Ecto neural progenitor cell (in vitro differentiated cells): Measurements from ENCODE around the gene RARB.

Experiments used
- DNase-seq: peaks from one replicate; pipeline ENCODE4 v3.0.0-alpha.2; 2018; ENCODE audit warnings: low spot score

The RARB gene

DNA sequence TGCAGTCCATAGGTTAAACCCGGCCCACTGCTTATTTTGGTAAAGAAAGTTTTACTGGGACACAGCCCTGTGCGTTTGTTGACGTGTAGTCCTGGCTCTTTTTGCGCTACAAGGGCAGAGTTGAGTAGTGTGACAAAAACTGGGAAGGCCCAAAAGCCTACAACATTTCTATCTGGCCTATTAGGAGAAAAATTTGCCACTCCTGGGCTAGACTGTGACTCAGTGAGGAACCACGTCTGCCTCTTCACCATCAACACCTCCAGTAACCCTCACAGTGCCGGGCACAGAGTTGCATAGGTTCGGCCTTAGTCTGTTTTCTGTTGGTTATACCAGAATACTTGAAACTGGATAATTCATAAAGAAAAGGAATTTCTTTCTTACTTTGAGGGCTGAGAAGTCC, 126.3 kb downstream of the RARB start:
- no peak for DNase-seq

- no peak for DNase-seq
Measured at GRCh38 chr3:25555695-25556437, 127.8 kb downstream of the RARB start.

DNA sequence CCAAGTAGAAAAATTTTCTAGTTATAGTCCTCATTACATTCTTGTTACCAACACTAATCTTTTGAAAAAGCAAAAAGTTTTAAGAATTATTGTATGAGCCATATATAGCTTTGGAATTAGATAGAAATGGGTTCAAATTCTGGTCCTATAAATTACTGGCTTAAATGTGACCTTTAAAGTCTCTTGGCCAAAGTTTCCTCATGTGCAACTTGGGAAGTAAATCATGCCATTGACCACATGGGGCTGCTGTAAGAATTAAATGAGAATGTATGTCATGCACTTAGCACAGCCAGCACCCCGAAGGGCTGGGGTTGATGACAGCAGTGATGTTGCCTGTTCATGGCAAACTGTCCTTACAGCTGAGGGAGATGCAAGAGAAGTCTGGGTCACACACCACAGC, 128.4 kb downstream of the RARB start:
- DNase-seq, result no peak

DNA sequence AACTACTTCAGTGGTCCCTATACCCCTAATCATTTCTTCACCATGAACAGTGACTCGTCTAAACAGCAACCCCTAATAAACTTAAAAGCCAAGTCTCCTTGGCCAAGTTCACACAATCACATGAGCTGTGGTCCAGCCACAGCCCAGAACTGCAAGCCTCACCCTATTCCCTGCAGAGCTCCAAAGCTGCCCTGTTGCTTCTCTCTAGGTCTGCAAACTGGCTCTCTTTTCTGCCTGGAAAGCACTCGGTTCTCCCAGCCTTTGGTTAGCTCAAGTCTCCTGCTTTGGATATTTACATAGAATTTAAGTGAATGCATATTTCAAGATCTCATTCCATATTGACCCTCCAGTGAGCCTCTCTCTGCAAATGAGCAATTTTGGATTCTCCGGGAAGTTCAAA, 129.6 kb downstream of the RARB start:
- DNase-seq, result no peak

DNA sequence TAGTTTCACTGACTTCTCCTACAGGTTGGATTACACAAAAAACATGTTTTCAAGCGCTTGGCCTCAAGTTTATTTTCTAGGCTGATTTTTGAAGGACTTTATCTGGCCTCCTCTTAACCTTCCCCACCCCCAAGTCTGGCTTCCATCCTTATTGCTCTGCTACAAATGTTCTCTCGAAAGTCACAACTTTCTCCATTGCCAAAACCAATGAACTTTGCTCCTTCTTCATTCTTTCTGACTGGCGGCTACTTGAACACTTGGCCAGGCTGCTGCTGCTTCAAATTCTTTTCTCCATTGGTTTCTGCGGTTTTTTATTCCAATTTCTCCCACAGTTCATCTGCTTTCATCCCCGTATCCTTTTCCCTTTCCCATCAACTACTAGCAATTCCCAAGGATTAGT, 130.1 kb downstream of the RARB start:
- no peak for DNase-seq

DNA sequence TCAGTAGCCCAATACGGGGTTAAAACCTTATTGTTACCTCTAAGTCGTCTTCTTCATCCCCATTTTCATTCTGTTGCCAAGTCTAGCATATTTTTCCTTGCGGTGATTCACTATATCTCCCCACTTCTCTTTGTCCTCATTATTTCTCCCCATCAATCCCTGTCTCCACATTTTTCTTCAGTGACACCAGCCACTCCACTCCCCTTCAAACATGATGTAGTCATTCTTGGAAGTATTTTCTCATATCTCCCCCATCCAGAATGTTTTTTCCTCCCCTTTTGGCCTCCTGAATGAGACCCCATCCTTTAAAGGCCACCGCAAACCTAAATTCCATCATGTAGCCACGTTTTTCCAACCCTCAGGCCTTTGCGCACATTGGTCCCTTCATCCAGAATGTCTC, 130.7 kb downstream of the RARB start:
- no peak for DNase-seq

- DNase-seq, result no peak
Measured at GRCh38 chr3:25563601-25564000, 135.5 kb downstream of the RARB start.

DNA sequence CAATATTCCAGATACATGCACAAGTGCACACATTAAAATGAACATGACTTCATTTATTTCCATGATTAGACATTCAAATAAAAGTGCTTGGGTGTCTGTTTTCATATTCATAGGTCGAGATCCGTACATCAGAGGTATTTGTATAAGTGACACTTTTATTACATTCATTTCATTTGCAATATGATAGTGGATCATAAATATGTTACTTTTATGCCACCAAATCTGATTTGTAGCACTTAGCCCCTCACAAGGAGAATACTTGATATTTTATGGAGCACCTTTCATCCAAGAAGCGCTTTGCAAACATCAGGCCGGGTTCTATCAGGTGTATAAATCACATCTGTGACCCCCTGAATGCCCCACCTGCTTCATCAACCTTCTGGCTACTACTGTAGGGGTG, 136.0 kb downstream of the RARB start:
- no peak for DNase-seq

DNA sequence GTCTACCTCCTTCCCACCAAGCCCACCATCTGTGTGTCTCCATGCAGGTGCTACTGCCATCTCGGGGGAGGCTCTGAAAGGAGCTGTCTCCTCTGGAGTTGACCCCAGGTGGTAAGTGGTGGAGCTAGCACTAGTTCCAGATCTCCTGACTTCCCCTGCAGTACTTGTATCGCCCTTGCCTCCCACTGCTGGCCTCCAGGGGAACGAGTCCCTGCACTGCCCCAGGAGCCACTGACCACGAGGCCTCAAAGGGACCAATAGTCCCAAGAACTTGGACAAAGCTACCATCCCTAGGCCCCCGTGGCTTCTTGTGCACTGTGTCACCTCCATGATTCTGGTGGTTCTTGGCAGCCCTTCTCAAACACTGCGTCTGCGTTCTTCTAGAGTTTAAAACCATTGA, 137.7 kb downstream of the RARB start:
- DNase-seq, result no peak

DNA sequence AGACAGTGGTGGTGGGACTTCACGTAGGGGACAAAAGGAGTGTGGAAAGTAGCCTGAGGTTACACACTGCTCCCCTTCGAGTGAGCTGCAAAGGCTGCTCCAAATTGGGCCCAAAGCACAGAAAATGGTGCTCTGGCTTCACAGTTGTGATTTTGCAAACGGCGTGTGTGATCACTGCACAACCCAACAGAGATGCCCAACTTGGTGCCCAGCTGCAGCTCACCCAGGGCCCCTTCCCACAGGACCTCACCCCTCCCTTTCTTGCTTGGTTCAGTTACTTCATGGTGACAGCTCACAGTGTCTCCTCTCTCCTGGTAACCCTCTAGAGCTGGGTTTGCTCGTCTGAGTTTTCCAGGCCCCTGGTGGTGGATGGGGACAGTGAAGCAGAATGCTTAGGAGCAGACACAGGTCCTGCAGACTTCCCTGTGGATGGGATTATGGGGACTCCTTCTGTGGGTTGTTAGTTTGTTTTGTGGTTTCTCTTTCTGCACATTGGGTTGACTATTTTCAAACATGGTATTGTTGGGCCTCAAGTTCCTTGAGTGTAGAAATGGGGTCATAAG, 138.4 kb downstream of the RARB start:
- DNase-seq, result no peak

DNA sequence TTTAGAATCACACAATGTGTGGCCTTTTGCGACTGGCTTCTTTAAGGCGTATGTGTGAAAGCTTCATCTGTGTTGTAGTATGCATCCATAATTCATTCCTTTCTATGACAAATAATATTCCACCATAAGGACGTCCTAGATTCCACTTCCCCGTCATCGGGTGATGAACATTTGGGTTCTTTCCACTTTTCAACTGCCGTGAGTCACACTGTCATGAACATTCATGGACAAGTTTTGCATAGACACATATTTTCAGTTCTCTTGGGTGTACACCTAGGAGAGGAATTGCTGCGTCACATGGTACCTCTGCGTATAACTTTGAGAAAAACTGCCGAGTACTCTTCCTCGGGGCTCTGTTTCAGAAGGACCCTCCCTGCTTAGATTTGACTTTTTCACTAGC, 139.3 kb downstream of the RARB start:
- DNase-seq, result no peak

DNA sequence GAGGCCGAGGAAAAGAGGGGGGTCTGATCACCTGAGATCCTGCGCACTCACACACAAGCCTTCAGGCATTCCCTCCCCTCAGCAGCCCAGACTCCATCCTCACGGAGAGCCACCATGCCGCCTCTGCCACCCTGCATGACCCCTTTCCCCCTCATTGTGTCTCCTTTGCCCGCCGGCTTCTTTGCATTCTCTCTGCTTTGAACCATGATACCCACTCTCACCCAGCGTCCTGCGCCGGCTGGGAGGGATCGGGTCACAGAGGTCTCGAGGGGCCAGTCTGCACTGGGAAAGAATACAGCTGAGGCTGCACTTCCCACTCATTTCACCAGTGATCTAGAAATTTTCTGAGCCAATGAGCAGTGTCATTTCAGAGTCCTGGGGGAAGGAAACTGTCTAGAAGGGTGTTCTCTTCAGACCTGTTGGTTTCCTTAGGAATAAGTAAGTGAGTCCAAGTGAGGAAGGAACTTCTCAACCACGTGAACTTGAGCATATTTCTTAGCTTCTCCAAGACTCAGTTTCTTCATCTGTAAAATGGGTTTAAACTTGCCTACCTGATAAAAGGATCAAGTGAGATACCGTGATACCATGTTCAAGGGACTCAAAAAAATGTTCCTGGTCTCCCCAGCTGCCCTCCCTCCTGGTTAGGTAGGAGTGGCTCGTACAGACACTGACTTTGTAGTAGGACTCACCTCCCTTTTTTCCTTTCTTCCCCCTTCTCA, 139.9 kb downstream of the RARB start:
- DNase-seq, result no peak

DNA sequence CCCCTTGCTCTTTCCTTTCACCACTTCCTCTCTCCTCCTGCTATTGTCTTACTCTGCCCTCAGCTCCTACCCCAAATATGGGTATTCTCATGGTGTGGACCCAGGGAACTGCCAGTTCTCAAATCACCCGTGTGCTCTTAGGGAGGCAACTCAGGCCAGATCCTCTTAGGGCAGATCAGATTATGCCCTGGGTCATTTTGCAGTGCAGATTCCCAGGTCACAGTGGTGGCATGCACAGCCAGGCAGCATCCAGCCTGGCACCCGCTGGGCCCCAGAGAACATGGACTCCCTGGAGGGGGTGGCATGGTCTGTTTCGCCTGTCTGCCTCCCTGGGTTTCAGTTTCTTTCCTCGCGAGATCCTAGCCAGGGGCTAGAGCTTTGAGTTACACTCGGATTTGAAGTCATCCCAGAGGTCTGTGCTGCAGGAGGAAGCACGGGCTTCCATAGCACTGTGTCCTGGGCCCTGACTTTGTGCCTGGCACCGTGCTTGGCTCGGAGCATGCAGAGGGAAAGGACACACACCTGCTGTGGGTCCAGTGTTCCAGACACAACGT, 140.5 kb downstream of the RARB start:
- DNase-seq, result peak; percentile 29

DNA sequence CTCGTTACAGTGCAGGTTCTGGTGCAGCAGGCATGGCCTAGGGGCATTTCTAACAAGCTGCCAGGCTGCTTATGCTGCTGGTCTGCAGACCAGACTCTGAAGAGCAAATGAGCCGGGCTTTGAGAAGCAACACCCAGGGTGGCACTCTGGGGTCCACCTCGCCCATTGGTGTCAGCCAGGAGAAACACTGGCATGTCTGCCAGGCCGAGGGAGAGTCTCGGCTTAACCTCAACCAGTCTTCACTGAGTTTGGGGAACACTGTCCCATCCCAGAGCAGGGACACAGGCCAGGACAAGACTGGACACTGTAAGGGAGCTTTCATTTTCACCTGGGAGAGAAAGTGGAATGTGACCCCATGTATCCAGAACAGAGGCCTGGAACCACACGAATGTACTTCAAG, 143.2 kb downstream of the RARB start:
- DNase-seq, result peak; percentile 22

DNA sequence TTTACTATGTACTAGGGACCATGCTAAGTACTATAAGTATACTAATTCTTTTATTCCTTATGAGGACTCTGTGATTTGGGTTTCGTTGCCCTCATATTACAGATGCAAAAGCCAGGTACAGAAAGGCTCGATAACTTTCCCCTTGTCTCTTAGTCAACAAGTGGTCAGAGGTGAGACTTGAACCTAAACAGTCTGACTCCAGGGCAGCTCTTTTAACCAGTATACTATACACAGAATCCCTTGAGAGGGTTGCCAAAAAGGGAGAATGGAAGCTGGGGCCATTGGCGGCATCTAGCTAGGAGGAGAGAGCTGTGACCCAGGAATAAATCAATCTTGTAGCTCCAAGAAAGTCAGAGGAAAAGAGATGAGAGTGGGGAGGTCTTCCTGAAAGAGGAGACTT, 144.3 kb downstream of the RARB start:
- DNase-seq, result peak; percentile 3

GRCh38 chr3:25572919-25573385, 144.9 kb downstream of the RARB start:
- no peak for DNase-seq

- no peak for DNase-seq
Measured at GRCh38 chr3:25573386-25574171, 145.5 kb downstream of the RARB start.

DNA sequence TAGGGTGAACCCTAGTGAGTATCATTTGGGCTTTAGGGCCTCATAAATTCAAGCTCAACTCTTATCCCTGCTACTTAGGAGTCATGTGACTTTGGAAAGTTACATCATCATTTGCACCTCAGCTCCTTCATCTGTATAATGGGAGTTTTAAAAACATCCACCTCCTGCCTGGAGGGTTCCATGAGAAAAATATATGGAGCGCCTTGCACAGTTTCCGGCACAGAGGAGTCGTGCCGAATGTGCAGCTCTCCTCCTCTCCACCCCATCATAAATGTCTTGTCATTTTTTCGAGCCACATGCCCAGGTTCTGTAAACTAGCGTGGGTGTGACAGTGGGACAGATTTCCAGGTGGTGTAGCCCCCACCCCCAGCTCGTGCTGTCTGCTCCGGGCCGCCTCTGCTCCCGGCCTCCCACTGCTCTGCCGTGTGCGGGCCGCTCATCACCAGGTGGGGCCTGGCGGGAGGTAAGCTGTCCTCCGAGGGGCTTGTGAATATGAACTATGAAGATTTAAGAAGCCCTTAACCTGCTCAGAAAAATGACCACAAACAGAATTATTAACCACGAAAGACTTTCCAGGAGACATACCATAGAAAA, 146.2 kb downstream of the RARB start:
- no peak for DNase-seq

- no peak for DNase-seq
Measured at GRCh38 chr3:25575001-25575400, 146.9 kb downstream of the RARB start.

DNA sequence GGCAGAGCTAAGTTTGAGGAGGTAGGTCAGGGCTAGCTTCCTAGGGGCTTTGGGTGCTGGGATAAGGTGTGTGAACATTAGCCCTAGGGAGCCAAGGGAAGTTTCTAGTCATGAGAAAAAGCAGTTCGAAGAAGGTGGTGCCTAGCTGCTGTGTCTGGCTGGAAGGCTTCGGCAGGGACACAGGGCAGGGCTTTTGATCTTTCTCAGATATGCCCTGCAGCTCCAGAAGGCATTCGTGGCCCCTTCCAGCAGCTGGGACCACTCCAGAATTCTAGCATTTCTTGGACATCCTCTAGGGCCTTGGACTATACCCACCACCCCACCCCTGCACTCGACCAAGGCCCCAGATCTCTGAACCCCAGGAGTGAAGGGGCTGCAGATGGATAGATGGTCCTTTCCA, 148.1 kb downstream of the RARB start:
- DNase-seq, result no peak

DNA sequence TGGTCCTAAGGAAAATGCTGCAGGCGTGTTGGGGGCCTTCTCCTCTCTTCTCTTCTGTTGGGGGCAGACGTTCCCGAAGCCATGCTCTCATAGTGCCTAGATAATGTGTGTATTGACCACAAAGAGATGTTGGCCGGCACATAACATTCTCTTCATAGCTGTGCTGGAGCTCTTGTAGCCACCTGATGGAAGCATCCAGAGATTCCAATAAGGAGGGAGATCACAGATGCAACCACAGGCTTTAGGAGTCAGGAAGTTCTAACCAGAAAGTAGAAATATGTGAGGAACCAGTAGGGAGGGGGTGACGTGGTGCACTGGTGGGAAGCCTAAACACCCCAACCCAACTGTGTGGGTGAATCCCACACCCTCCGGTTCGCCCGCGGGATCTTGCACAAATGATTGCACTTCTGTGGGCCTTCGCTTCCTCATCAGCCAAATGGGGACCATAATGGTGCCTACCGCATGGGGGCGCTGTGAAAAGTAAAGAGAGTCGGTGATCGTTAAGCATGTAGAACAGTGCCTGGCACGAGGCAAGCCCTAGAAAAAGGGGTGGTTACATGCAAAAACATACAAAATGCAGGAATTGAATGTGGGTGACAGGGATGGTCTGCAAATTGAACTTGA, 148.9 kb downstream of the RARB start:
- DNase-seq, result no peak
